Loucy (cell line): Measurements from ENCODE around the gene KIAA1549.

Experiments
- EZH2phosphoT487 ChIP-seq: fragments of 200-600 bp; IDR thresholded peaks from 2 replicates; pipeline ENCODE4 v1.6.1; 2018; ENCODE audit warnings: antibody characterized with exemption, mild to moderate bottlenecking, moderate library complexity, borderline replicate concordance
- TF ChIP-seq, protein P1 (sequence below): fragments of 200-600 bp; sonication (generic); conservative IDR thresholded peaks from 2 replicates; pipeline ENCODE4 v1.5.1; 2014; ENCODE audit warnings: mild to moderate bottlenecking, antibody characterized with exemption, low read length

DNA sequence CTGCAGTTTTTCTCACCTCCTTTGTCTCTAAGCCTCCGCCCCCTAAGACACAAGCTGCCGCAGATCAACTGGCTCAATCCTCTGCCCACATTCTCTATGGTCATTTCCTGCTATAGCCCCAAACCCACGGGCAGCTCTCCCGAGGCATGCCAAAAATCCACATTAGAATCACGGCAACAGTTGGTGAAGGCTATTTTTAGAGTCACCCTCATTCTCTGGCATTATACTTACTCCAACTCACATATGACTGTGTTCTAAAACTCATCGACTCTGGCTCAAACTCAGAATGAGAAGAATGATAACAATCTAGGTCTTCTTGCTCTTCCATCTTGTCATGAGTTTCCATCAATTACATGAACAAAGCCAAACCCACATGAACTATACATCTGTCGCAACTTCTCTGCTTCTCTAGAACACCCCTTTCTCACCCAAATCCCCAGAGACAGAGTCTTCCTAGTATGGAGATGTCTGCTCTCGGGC, 10.9 kb upstream of the KIAA1549 start:
- TF ChIP-seq, protein P1, sequence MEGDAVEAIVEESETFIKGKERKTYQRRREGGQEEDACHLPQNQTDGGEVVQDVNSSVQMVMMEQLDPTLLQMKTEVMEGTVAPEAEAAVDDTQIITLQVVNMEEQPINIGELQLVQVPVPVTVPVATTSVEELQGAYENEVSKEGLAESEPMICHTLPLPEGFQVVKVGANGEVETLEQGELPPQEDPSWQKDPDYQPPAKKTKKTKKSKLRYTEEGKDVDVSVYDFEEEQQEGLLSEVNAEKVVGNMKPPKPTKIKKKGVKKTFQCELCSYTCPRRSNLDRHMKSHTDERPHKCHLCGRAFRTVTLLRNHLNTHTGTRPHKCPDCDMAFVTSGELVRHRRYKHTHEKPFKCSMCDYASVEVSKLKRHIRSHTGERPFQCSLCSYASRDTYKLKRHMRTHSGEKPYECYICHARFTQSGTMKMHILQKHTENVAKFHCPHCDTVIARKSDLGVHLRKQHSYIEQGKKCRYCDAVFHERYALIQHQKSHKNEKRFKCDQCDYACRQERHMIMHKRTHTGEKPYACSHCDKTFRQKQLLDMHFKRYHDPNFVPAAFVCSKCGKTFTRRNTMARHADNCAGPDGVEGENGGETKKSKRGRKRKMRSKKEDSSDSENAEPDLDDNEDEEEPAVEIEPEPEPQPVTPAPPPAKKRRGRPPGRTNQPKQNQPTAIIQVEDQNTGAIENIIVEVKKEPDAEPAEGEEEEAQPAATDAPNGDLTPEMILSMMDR = no peak
- TF ChIP-seq EZH2phosphoT487 = no peak
